Breast epithelium (tissue), 4 donors: Measurements from ENCODE around the gene EHD4. TPM values are rescaled to one million over a fixed set of nuclear protein-coding genes. Genes with fewer than 3 reads are reported as not detected.

Experiments
- DNase-seq, 2 donors: peaks; one replicate each; pipeline ENCODE4 v3.0.0-alpha.2; 2019; ENCODE audit warnings: low spot score in 2 of 2
- H3K27ac ChIP-seq, 2 donors: fragments of 200-600 bp; sonication (generic) in 1 of 2; one replicate each; pipeline ENCODE4 v1.5.1; 2016 to 2019; ENCODE audit warnings: mild to moderate bottlenecking in 1 of 2
- H3K27me3 ChIP-seq, 2 donors: fragments of 200-600 bp; sonication (generic) in 1 of 2; one replicate each; pipeline versions ENCODE4 v1.5.1 to v1.6.0; 2017 to 2019; ENCODE audit warnings: control low read depth in 1 of 2, mild to moderate bottlenecking in 1 of 2
- H3K36me3 ChIP-seq: fragments of 200-600 bp; one replicate; pipeline ENCODE4 v1.5.1; 2019
- H3K4me1 ChIP-seq, 2 donors: fragments of 200-600 bp; sonication (generic); one replicate each; pipeline ENCODE4 v1.5.1; 2016 to 2019; ENCODE audit warnings: control low read depth in 1 of 2
- H3K4me3 ChIP-seq, 3 donors: fragments of 200-600 bp; sonication (generic); 1 replicate in 2 of 3; 2 replicates in 1 of 3; pipeline ENCODE4 v1.5.1; 2016 to 2019; ENCODE audit warnings: mild to moderate bottlenecking in 3 of 3, moderate library complexity in 2 of 3
- H3K9me3 ChIP-seq, 2 donors: fragments of 200-600 bp; sonication (generic) in 1 of 2; one replicate each; pipeline ENCODE4 v1.5.1; 2016 to 2019; ENCODE audit warnings: control low read depth in 1 of 2
- CTCF ChIP-seq, 3 donors: fragments of 450-650 bp; IDR thresholded peaks; one replicate each; pipeline ENCODE4 v1.5.1; 2016 to 2017; ENCODE audit warnings: antibody characterized with exemption in 3 of 3, mild to moderate bottlenecking in 3 of 3, moderate library complexity in 3 of 3
- POLR2A ChIP-seq: fragments of 450-650 bp; IDR thresholded peaks from one replicate; pipeline ENCODE4 v1.6.1; 2016; ENCODE audit warnings: antibody characterized with exemption, mild to moderate bottlenecking, moderate library complexity
- POLR2AphosphoS5 ChIP-seq, 3 donors: sonication (generic); formaldehyde crosslinking; IDR thresholded peaks; one replicate each; pipeline ENCODE4 v1.6.1; 2017; ENCODE audit warnings: antibody characterized with exemption in 3 of 3
- intact Hi-C: fragments of 100-400 bp; cut with DNase I; formaldehyde crosslinking; loops from one replicate; pipeline ENCODE4 v1.15.1; 2023; ENCODE audit warnings: low total_unique reads
- total RNA-seq, 3 donors: library from RNA; depleted of rRNA; stranded (reverse); fragments of >200 nt; gene quantifications; one replicate each; pipeline ENCODE4 v1.1.0, GENCODE V29; 2016

The EHD4 gene
- total RNA-seq, 3 donors from 2014 or later: 30.2 to 30.5 (median 30.4) TPM

GRCh38 chr15:41878355-41878699 is 94.0 kb downstream of the EHD4 start:
- Histone ChIP-seq H3K9me3 (no peaks in the 10 kb centered on the region), H3K4me3 (no peak overlapping the region), H3K4me1 (peaks cover 0 to 7% of the 10 kb centered on the region in 2 donors), H3K27me3 (no peaks in the 10 kb centered on the region), H3K36me3 (no peaks in the 10 kb centered on the region), H3K27ac (peak overlapping the region in 1 of 2 donors; percentile 25)
- intact Hi-C loops: no loop called here
- TF ChIP-seq CTCF (IDR thresholded peaks at IDR 0.05) (no peak), POLR2AphosphoS5 (IDR thresholded peaks at IDR 0.05) (no peak), POLR2A (no peak)
- DNase-seq: peak in 1 of 2 donors; percentile 71

GRCh38 chr15:41877631-41878354 is 94.6 kb downstream of the EHD4 start:
- no peak for DNase-seq
- H3K9me3 ChIP-seq: no peaks in the 10 kb centered on the region
- TF ChIP-seq CTCF (IDR thresholded peaks at IDR 0.05) (no peak), POLR2AphosphoS5 (IDR thresholded peaks at IDR 0.05) (no peak), POLR2A (no peak)
- intact Hi-C loops: no loop called here
- no peak overlapping the region for H3K4me3 ChIP-seq
- H3K4me1 ChIP-seq: peaks cover 0 to 7% of the 10 kb centered on the region in 2 donors
- H3K27me3 ChIP-seq: no peaks in the 10 kb centered on the region
- H3K36me3 ChIP-seq: no peaks in the 10 kb centered on the region
- H3K27ac ChIP-seq: peak overlapping the region in 1 of 2 donors; percentile 25

- TF ChIP-seq POLR2AphosphoS5 (IDR thresholded peaks at IDR 0.05) (no peak), CTCF (IDR thresholded peaks at IDR 0.05) (no peak), POLR2A (no peak)
- Histone ChIP-seq H3K4me1 (peaks cover 0 to 7% of the 10 kb centered on the region in 2 donors), H3K4me3 (no peak overlapping the region), H3K27ac (no peak overlapping the region), H3K36me3 (no peaks in the 10 kb centered on the region), H3K27me3 (no peaks in the 10 kb centered on the region), H3K9me3 (no peaks in the 10 kb centered on the region)
- DNase-seq: no peak
- intact Hi-C loops: no loop called here
Measured at GRCh38 chr15:41876689-41877088, 95.7 kb downstream of the EHD4 start.

GRCh38 chr15:41876007-41876406 is 96.3 kb downstream of the EHD4 start:
- no peak for TF ChIP-seq POLR2A
- Histone ChIP-seq H3K27ac (no peak overlapping the region), H3K4me3 (no peak overlapping the region), H3K4me1 (peaks cover 0 to 7% of the 10 kb centered on the region in 2 donors), H3K36me3 (no peaks in the 10 kb centered on the region), H3K9me3 (no peaks in the 10 kb centered on the region), H3K27me3 (no peaks in the 10 kb centered on the region)
- intact Hi-C loops: no loop called here
- no peak for DNase-seq

GRCh38 chr15:41874736-41875135 is 97.6 kb downstream of the EHD4 start:
- TF ChIP-seq CTCF (IDR thresholded peaks at IDR 0.05): no peak
- TF ChIP-seq POLR2AphosphoS5 (IDR thresholded peaks at IDR 0.05): no peak
- intact Hi-C loops: no loop called here
- no peak overlapping the region for H3K4me3 ChIP-seq
- DNase-seq: no peak
- no peaks in the 10 kb centered on the region for H3K36me3 ChIP-seq
- H3K27me3 ChIP-seq: no peaks in the 10 kb centered on the region
- peaks cover 0 to 7% of the 10 kb centered on the region in 2 donors for H3K4me1 ChIP-seq
- no peak overlapping the region for H3K27ac ChIP-seq
- H3K9me3 ChIP-seq: no peaks in the 10 kb centered on the region
